Stimulated activated CD4-positive, alpha-beta T cell treated with anti-CD3 and anti-CD28 coated beads, Interleukin-12 subunit alpha, Interleukin-12 subunit beta, amount 100 ng/mL, for 48 hours (primary cell): Measurements from ENCODE around the gene AOX1.
"Not testable (repeated sequence)": the region's sequence is repeated elsewhere in the genome, so short reads cannot be mapped to it uniquely, and the experiment has no call there.

Experiments
- DNase-seq, 3 donors: peaks; one replicate each; pipeline ENCODE4 v3.0.0-alpha.2; 2020; ENCODE audit warnings: low read depth in 2 of 3, low spot score in 1 of 3

The AOX1 gene

GRCh38 chr2:200625282-200625681 is 39.5 kb downstream of the AOX1 start:
- DNase-seq, result no peak

- DNase-seq, result no peak
Measured at GRCh38 chr2:200625958-200626363, 40.1 kb downstream of the AOX1 start.

GRCh38 chr2:200627110-200627770 is 41.4 kb downstream of the AOX1 start:
- no peak for DNase-seq

GRCh38 chr2:200628461-200628860 is 42.6 kb downstream of the AOX1 start:
- DNase-seq, result not testable (repeated sequence)

- no peak for DNase-seq
Measured at GRCh38 chr2:200631287-200631686, 45.5 kb downstream of the AOX1 start.

- no peak for DNase-seq
Measured at GRCh38 chr2:200634231-200634964, 48.6 kb downstream of the AOX1 start.

- DNase-seq, result no peak
Measured at GRCh38 chr2:200635251-200635650, 49.4 kb downstream of the AOX1 start.

GRCh38 chr2:200637901-200638300 is 52.1 kb downstream of the AOX1 start:
- DNase-seq, result no peak

- no peak for DNase-seq
Measured at GRCh38 chr2:200640176-200640575, 54.4 kb downstream of the AOX1 start.

- no peak for DNase-seq
Measured at GRCh38 chr2:200640901-200641300, 55.1 kb downstream of the AOX1 start.

- not testable (repeated sequence) for DNase-seq
Measured at GRCh38 chr2:200648518-200649281, 62.9 kb downstream of the AOX1 start.

- no peak for DNase-seq
Measured at GRCh38 chr2:200649724-200650123, 63.9 kb downstream of the AOX1 start.

GRCh38 chr2:200650195-200650594 is 64.4 kb downstream of the AOX1 start:
- no peak for DNase-seq

- DNase-seq, result no peak
Measured at GRCh38 chr2:200652158-200652557, 66.3 kb downstream of the AOX1 start.

GRCh38 chr2:200653021-200653420 is 67.2 kb downstream of the AOX1 start:
- DNase-seq, result no peak

GRCh38 chr2:200654823-200655222 is 69.0 kb downstream of the AOX1 start:
- DNase-seq, result no peak

GRCh38 chr2:200655918-200656580 is 70.2 kb downstream of the AOX1 start:
- DNase-seq, result no peak

- no peak for DNase-seq
Measured at GRCh38 chr2:200658278-200658864, 72.6 kb downstream of the AOX1 start.

GRCh38 chr2:200659410-200659809 is 73.6 kb downstream of the AOX1 start:
- DNase-seq, result no peak

GRCh38 chr2:200661477-200661876 is 75.7 kb downstream of the AOX1 start:
- DNase-seq, result no peak

GRCh38 chr2:200662727-200663126 is 76.9 kb downstream of the AOX1 start:
- DNase-seq, result no peak
